ENCODE measurements around the gene CHD2.
"Not testable (repeated sequence)": the region's sequence is repeated elsewhere in the genome, so short reads cannot be mapped to it uniquely, and the experiment has no call there.

The CHD2 gene

DNA sequence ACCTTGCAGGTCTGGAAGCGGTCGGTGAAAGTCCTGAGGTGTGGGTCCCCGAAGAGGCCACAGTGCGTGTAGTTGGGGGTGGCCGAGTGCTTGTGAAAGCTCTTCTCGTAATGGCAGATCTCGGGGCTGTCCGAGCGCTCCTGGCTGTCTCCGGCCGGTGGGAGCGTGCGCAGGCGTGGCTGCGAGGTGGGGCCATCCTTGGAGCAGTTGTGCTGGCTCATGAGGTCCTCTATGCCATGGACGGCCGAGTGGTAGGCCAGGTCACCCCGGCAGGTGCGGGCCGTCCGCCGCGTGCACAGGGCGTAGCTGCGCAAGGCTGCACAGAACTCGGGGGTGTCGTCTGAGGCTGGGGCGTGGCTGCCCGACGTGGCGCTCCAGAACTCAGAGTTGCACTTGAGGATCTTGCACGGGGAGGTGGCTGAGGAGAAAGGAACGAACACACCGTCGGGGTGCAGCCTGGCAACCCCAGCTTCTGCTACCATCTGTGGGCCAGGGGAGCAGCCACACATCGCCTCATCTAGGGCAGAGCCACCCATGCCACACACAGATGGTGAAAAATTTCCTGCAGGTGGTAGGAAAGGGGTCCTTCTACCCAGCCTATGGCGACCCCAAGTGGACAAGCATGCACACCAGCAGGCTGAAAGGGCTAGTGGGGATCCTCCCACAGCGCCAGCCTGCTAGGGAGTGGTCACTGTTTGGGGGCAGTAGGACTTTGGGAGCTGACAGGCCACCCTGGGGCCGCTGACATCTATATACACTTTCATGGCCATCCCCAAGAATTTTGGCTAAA, 152.2 kb downstream of the CHD2 start:
- no peak for DNase-seq

DNA sequence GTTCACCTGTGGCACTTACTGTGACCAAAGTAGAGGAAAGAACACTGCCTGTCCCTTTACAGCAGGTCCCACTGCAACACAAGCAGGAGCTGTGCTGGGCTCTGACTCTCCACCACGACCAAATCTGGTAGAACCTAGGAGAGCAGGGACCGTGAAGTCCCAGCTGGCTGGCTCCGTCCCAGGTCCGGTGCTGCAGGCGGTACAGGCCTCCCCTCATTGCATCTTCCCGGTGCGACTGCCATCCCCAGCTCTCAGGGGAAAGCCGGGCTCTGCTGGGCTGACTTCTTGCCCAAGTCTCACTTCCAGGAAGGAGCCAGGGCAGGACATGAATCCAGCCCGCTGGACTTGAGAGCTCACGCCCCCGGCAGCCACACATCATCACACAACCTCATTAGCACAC, 155.1 kb downstream of the CHD2 start:
- DNase-seq = no peak

DNA sequence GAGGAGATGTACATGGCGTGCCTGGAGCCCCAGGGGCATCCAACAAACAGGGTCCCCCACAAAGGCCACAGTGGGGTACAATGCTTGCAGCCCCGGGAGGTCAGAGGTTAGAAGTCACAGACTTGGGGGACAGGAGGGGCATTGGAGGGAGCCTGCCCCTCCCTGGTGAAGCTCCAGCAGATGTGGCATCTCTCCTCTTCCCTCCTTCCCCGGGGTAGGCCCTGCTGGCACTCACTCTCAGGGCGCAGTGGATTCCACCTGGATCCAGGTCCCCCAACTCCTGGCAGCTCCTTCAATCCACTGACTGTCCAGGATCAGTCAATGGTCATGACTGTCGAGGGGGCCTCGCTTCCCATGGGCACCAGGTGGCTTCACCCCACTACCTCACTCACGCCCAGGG, 156.7 kb downstream of the CHD2 start:
- no peak for DNase-seq

DNA sequence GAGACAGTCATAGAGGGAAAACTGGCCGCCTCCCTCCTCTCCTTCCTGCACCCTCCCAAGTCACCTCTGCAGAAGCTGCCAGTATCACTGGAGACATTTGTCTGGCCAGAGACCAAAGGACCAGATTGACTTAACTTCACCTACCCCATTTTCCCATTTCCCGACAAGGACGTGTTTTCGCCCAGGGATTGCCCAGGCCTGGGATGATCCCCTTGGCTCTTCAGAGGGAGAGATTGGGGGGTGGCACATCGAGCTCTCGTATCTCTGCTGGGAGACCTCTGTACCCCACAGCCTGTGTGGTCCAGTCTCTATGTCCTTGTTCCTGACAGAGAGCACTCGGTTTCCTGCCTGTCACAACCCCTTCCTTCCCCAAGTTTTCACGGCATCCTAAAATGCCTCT, 157.5 kb downstream of the CHD2 start:
- DNase-seq = no peak

DNA sequence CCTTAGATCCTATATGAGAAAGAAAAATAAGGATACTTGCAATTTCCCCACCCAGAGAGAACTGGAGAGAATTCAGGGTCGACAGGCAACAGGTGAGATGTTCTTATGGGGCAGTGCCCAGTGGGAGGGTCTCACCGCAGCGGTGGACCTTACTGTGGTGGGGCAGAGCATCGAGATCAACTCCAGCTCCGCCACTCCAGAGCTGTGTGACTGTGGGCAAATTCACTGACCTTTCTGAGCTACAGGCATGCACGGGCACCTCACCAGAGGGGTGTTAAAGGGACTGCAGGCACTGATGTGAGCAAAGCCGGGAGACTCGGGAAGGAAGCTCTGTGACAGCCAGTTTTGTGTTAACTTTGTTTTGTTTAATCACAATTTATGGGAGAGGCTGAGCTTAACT, 158.0 kb downstream of the CHD2 start:
- DNase-seq = no peak

DNA sequence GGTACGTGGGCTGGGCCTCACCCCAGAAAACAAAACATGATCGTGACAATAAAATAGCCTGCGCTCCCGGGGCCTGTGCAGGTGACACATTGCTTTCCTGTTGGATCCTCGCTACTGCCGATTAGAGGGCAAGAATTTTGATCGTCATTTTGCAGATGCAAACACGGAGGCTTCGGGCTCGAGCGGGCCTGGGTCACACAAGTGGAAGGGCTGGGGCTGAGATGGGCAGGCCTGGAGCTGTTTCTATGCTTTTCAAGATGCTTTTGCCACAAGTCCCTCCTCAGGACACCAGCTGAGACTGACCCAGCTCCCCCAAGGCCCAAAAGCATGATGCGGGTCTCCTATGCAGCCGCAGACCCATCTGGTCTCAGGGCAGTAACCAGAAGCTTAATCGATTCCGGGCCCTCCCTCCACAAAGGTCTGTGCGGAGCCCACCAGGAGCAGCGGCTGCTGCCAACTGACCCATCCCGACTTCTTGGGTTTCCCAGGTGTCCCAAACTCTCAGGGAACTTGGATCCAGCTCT, 158.8 kb downstream of the CHD2 start:
- DNase-seq = no peak

DNA sequence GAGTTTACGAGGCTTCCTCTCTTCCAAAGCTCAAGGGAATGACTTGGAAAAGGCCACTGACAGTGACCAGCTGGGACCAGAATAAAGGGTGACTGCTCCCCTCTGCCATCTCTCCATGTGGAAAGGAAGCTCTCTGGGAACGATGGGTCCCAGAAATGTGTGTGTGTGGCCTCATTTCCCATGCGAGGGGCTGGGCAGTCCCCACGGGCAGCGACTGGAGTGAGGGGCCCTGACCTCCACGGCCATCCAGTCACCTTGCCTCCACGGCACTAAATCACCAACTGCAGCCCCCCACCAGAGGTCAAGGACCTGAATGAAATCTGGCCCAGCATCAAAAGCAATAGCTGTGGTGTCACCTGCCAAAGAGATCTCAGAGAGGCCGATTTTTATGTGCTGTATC, 159.3 kb downstream of the CHD2 start:
- no peak for DNase-seq

DNA sequence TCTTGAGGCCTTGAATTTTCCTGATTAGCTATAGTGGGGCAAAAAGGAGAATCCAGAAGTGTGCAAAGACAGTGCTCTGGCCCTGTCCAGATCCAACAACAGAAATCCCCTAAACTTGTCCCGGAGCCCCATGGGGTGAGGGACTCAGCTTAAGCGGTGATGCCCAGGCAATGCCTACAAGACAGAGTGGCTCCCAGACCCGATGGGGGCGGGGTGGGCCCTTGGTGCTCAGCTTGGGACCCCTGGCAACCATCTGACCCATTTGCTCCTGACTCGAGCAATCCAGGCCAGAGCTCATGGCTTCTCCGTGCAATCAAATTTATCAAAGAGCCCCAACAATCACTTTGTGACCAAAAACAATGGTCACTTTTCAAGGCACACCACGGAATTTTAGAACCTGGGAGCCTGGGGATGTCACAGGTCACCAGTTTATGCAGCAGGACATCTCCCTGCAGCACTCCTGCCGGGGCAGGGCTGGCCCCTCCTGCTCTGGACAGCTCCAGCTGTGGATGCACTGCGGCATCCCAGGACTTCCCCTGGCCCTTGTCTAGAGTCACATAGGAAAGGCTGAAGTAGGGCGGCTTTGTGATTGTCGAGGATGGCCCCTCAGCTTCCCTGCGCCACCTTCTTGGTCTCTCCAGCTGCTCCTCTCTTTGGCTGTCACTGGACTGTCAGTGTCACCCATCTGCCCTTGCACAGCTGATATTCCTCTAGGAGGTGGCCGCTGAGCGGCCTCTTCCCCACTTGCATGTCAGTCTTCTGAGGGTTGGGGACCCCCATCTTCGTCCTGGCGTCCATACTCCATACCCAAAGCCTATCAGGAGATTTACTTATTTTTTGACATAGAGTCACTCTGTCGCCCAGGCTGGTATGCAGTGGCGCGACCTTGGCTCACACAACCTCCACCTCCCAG, 160.5 kb downstream of the CHD2 start:
- DNase-seq = no peak

DNA sequence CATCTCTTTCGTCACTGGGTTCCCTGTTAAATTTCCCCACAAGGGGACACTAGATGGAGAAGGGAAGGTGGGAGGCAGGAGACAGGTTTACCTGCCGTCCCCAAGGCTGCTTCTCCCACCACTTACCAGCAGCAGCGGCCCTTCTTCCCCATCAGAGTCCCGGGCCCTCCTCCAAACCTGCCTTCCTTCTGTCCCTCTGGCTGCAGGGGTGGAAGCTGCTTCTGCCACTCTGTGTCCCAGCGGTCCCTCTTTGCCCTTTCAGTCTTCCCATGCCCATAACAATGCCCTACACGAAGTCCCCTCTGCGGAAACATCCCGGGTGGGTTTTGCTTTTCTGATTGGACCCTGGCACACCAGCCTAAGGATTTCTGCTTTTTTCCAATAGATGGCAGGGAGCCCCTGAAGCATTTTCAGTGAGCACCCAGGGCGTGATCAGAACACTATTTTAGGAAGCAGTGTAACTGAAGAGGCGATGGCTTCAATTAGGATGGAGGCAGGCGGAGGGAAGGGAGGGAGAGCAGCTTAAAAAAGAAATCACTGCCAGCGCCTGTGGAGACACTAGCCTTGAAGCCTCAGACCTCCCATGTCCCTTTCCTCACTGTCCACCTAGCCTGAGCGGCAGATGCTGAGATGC, 162.6 kb downstream of the CHD2 start:
- not testable (repeated sequence) for DNase-seq

DNA sequence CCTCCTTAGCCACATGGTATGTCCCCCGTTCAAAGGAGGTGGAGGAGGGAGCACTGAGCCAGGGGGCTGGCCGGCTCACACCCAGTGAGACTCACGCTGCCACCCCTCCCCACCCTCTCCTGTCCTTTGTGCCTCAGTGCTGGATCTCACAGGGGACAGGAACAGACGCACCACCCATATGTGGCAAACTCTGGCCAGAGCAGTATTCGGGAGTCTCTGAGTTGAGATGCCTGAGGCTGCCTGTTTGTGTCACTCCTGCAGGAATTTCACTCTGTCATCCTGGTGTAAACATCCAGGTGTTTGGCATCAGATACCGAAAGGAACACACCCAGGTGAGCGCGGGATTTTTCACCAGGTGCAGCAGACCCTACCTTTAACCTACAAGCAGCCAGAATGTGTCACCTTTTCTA, 163.1 kb downstream of the CHD2 start:
- no peak for DNase-seq

DNA sequence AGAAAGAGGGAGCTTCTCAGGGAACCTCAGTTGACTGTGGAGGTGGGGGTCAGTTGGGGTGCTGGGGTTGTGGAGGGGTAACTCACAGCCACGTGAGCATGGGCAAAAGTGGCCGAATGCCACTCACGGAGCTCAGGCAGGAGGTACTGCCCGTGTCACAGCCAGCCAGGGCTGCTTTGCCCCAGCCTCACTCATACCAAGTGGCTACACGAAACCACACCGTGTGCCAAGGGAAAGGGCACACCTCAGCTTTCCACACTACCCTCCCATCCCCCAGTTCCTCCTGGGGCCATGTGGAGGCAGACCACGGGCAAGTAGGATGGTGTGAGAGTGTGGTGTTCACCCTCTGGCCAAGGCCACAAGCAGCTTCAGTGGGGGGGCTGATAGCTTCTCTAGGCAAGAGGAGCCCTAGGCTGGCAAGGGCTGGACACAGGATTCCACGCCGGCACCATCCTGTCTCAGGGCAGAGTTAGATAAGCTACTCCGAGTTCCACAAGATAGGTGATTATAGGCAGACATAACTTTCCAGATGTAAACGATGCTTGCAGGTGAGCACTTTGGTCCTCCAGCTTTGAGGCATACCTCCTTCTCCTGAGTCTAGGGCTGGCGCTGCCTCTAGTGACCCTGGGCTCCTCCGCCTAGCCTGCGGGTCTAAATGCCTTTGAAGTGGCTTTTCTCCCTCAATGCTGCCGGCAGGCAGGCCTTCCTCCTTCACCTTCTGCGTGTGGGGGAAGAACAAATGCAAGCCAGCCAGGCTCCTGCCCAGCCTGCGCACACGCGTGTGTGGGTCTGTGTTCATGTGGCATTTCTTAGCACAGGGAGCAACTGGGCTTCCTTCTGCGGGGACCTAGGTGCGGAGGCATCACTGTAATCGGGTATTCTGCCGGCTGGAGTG, 163.9 kb downstream of the CHD2 start:
- DNase-seq = no peak

DNA sequence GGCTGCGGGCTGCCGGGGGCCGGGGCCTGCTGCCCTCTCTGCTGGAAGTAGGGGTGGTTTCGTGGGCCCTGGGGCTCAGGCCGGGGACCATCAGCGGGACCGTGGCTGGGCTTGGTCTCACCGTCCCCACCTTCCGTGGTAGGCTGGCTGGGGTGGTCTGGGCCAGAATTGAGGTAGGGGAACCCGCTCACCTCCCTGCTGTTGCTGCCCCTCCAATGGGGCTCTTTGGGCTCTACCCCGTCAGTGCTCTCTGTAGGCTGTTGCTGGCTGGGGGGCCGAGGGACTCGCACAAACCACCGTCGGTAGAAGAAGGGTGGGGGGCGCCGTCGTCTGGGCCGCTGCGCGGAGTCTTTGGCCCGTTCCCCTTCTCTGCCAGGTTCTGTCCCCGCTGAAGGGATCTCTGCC, 165.5 kb downstream of the CHD2 start:
- DNase-seq = no peak

DNA sequence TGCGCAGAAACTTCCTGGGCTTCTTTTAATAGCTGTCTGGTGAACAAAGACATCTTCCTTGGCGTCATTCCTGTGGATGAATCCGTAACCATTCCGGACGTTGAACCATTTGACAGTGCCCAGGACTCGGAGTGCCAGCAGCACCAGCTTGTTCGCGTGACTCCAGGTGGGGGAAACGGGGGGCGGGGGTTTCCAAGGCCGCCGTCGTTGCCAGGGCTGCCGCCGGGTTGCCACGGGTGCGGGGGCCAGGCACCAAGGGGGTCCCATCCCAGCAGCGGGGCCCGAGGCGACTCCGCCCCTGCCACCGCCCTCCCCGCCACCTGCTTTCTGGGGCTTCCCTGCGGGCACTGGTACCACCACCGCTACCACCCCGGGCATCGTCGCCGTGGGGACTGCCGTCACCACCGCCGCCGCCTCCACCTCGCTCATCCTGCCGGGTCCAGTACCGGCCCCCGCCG, 166.1 kb downstream of the CHD2 start:
- no peak for DNase-seq

DNA sequence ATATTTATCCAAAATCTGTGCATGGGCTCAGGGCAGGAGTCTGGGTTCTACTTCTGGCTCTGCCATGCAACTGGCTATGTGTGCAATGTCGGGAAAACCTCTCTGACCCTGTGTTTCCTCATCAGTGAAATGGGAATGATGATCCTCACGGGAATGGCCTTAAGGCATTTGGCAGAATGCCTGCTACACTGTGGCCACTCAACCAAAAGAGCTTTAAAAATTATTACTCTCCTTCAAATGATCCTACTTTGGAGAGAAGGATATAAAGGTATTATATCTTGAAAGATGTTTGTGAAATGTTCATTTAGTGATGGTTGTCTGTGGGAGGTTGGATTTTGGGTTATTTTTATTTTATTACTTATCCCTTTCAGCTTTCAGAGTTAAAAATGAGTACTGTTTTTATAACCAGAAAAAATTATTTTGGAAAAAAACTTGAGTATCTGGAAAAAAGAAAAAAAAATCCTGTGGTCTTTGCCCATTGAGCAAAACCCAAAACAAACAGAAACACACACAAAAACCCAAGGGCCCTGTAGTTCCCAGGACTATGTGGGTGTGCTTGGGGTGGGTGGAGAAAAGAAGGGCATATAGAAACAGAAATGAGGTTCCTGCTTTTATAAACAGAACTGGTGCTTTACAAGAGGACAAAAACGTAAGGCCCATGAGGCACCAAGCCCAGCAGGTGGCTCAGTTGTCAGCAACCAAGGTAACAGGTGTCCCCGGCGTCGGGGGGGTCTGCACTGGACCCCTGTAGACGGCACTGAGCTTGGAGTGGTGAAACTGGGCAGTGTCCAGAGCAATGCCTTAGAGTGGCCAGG, 166.9 kb downstream of the CHD2 start:
- no peak for DNase-seq

DNA sequence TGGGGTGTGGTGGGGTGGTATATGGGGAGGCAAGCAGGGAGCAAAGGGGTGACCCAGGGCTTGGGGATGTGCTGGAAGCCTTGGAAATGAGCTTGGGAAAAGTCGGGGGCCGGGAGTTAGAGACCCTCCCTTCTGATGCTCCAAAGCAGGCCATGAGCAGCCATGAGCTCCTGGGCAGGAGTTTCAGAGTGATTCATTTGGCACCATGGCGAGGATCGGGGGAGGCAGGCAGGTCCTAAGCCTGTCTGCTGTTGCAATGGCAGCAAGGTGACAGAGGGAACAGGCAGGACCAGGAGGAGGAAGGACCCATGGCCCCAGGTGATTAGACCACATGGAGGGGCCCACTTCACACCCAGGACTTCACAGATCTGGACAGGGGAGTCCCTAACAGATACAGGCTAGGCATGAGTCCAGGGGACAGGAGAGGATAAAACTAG, 167.5 kb downstream of the CHD2 start:
- no peak for DNase-seq

DNA sequence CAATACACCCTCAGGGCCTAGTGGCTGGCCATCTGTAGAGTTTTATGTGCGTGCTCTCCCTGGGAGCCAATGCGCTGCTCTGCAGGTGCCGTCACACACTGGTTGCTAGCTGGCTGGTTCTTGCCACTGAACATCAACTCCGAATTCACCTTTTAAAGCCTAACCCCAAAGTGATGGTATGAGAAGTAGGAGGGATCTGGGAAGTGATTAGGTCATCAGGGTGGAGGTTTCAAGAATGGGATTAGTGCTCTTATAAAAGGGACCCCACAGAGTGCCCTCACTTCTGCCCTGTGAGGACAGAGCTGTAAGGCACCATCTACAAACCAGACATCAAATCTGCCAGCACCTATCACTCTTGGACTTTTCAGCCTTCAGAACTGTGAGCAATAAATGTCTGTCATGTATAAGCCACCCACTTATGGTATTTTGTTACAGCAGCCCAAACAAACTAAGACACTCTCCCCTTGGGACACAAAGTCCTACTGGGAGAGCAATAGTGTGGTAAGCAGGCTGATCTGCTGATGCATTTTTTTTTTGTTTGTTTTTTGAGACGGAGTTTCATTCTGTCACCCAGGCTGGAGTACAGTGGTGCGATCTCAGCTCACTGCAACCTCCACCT, 168.6 kb downstream of the CHD2 start:
- DNase-seq = no peak

DNA sequence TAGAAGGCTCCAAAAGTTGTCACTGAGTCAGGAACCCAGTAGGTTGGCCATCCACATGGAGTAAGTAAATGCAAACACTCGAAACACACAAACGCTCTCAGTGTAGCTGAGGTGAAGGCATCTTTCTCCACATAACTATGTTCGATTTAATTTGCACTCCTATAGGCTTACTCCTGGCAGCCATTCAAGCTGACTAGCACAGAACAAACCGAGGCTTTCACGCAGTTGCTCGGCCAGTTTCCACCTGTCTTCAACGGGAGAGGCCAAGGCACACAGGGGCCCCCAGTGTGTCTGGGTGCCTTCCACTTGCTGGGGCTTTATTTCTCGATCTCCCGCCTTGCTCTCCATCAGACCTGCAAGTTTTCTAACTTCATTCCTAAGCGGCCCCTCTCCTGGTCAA, 170.0 kb downstream of the CHD2 start:
- no peak for DNase-seq

DNA sequence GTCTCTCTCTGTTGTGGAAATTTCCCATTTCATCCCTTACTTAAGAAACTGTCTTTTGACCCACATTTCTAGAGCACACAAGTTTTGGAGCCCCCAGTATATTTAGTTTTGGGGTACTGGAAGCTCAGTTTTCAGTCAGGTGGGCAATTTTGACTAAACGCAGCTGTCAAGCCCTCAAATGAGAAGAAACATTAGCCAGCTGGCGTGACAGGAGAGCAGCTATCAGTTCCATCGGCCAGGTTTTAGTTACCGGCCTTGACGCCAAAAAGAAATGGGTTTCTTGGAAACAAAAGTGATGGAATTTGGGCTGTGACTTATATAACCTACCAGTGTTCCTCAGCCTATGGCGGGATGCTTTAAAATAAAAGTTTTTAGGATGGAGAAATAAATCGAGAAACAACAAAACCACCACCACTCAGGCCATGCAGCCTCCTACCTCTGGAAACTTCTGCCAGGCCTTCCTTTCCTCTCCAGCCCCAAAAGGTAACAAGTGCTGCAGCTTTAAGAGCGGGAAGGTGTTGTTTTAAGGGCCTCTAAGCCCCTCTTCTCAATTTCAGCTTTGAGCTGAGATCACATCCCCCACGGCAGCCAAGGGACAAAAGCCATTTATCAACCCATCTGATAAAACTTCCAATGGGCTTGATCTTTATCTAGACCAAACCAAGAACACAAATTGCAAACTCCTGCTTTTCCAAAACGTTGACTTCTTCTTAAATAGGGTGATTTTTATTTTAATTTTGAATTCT, 170.6 kb downstream of the CHD2 start:
- DNase-seq = no peak

DNA sequence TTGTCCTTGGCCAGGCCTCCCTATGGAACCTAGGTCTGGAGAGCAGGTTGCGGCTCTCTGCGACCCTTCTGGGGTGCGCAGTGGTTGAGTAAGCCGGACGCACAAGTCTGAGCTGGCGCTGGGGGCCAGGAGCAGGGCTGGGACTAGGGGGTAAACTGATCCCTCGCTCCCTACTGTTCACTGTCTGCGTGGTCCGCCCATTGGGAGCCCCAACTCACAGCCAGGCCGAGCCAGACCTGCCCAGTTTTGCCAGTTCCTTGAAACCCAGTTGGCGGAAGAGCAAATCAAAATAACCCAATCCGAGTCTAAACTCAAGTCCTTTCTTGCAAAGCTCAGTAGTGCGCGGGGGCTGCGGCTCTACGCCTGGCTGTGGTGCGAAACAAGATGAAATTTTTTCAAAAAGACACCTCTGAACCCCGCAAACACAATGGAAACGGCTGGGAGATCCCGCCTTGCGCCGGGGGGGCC, 171.4 kb downstream of the CHD2 start:
- DNase-seq = no peak

DNA sequence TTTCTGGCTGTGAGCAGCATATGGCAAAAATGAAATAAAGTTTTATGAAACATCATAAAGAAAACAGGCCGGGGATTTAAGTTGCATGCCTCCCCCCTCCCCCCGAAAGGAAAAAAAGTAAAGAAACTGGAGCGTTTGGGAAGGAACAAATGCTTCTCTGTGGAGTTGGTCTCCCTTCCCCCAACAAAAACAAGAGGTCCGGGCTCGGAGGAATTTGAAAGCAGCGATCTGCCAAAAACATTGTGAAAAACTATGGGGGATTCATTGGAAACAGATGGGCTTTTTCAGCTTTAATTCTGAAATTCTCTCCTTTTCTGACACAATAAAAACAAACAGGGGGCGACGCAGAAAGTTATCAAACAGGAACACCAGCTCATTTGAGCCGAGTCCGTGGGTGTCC, 171.9 kb downstream of the CHD2 start:
- no peak for DNase-seq
